ENCODE data around the gene METRN.

GRCh38 chr16:676913-677312, 38.0 kb upstream of the METRN start:
- TF ChIP-seq CTCF (IDR thresholded peaks at IDR 0.05) (no peak), POLR2A (IDR thresholded peaks at IDR 0.05) (no peak)

All from body of pancreas (tissue), 4 donors.